ENCODE results near the gene NEURL4. TPM values are rescaled to one million over a fixed set of nuclear protein-coding genes. Genes with fewer than 3 reads are reported as not detected.

Gene NEURL4
- total RNA-seq, 2 donors from 2014 or later: 24.4 to 45.3 TPM

DNA sequence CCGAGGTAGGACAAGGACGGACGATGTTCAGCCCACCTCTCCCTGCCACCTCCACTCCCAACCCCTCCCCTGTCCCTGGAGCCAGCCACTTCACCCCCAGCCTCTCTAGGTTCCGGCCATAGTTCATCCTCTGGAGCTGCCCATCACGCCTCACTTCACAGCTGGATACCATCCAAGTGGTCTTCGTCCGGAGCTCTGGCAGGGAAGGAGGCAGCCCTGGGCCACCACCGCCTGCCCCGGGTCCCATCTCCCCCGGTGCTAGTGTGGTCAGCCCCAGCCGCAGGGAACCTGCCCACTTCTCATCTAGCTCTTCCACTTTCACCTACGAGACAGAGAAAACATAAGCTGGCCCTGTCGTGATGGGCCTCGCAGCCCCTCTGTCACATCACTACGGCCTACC, 7.7 kb downstream of the NEURL4 start:
- Histone ChIP-seq H3K36me3 (peaks cover 71% of the 10 kb centered on the region), H3K9me3 (no peaks in the 10 kb centered on the region), H3K4me3 (no peak overlapping the region), H3K27me3 (replicated peaks; ENCODE audit: insufficient read depth) (no peaks in the 10 kb centered on the region), H3K4me1 (ENCODE audit: control insufficient read depth in 1 of 2, low read depth in 2 of 2) (no peaks in the 10 kb centered on the region), H3K27ac (no peak overlapping the region)
- DNase-seq (ENCODE audit: low spot score) (no peak), ATAC-seq (ENCODE audit: insufficient number of reproducible peaks, low FRiP score, low read depth) (no peak)
- no peak for TF ChIP-seq CTCF (IDR thresholded peaks at IDR 0.05)

DNA sequence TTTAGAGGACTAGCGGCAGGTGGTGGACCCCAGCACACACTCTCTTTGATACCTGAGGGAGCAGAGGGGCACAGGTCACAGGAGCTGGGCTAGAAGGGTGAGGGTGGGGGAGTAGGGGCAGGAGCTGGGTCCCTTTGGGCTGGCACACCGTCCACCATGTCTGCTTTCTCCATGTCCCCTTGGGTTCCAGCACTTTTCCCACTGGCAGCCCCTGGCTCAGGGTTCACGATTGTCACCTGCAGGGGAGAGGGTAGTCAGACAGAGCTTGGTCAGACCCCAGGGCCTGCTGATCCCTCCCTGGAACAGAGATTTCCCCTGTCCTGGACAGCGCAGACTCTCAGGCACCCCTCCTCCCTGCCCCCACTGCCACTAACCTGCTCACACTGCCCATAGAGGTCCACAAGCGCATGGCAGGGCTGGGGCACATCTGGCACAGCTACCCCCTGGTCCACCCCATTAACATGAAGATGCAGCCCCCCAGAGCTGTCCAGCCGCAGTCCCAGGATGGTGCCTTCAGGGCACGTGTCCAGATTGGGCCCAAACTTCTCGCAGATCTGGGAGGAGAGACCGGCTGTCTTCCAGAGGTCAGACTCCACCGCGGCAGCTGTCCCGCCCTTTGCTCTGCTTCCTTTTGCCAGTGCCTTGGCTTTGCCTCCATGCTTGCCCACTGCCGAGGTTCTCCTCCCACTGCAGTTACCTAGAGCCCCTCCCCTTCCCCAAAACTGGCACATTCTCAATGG, 10.8 kb downstream of the NEURL4 start:
- Histone ChIP-seq H3K27me3 (replicated peaks; ENCODE audit: insufficient read depth) (no peaks in the 10 kb centered on the region), H3K4me3 (no peak overlapping the region), H3K9me3 (no peaks in the 10 kb centered on the region), H3K4me1 (ENCODE audit: control insufficient read depth in 1 of 2, low read depth in 2 of 2) (peaks cover 20 to 21% of the 10 kb centered on the region in 2 donors), H3K27ac (no peak overlapping the region), H3K36me3 (peaks cover 63% of the 10 kb centered on the region)
- ATAC-seq (ENCODE audit: insufficient number of reproducible peaks, low FRiP score, low read depth) (no peak), DNase-seq (ENCODE audit: low spot score) (no peak)
- TF ChIP-seq CTCF (IDR thresholded peaks at IDR 0.05): no peak

GRCh38 chr17:7317161-7317803, 11.9 kb downstream of the NEURL4 start:
- ATAC-seq (ENCODE audit: insufficient number of reproducible peaks, low FRiP score, low read depth) (no peak), DNase-seq (ENCODE audit: low spot score) (no peak)
- no peak for TF ChIP-seq CTCF (IDR thresholded peaks at IDR 0.05)
- peaks cover 63% of the 10 kb centered on the region for H3K36me3 ChIP-seq
- no peak overlapping the region for H3K27ac ChIP-seq
- H3K27me3 ChIP-seq (replicated peaks; ENCODE audit: insufficient read depth): no peaks in the 10 kb centered on the region
- no peaks in the 10 kb centered on the region for H3K9me3 ChIP-seq
- no peak overlapping the region for H3K4me3 ChIP-seq
- H3K4me1 ChIP-seq (ENCODE audit: control insufficient read depth in 1 of 2, low read depth in 2 of 2): peaks cover 20 to 30% of the 10 kb centered on the region in 2 donors

GRCh38 chr17:7315570-7316235, 13.4 kb downstream of the NEURL4 start:
- Histone ChIP-seq H3K27ac (peak overlapping the region; percentile 90 to 98), H3K27me3 (replicated peaks; ENCODE audit: insufficient read depth) (no peaks in the 10 kb centered on the region), H3K9me3 (no peaks in the 10 kb centered on the region), H3K36me3 (peaks cover 61% of the 10 kb centered on the region), H3K4me1 (ENCODE audit: control insufficient read depth in 1 of 2, low read depth in 2 of 2) (peaks cover 20 to 34% of the 10 kb centered on the region in 2 donors), H3K4me3 (peak overlapping the region; percentile 99)
- DNase-seq (ENCODE audit: low spot score) (no peak), ATAC-seq (ENCODE audit: insufficient number of reproducible peaks, low FRiP score, low read depth) (no peak)
- TF ChIP-seq CTCF (IDR thresholded peaks at IDR 0.05): no peak

Measured in thoracic aorta (tissue), 2 donors.